ENCODE data around the gene RMI2. TPM values are rescaled to one million over a fixed set of nuclear protein-coding genes. Genes with fewer than 3 reads are reported as not detected.
A peak's percentile ranks its signal among the peaks of the same experiment; 100 is the strongest.

The RMI2 gene
- total RNA-seq, 1 donor from 2014 or later: 26.2 TPM

DNA sequence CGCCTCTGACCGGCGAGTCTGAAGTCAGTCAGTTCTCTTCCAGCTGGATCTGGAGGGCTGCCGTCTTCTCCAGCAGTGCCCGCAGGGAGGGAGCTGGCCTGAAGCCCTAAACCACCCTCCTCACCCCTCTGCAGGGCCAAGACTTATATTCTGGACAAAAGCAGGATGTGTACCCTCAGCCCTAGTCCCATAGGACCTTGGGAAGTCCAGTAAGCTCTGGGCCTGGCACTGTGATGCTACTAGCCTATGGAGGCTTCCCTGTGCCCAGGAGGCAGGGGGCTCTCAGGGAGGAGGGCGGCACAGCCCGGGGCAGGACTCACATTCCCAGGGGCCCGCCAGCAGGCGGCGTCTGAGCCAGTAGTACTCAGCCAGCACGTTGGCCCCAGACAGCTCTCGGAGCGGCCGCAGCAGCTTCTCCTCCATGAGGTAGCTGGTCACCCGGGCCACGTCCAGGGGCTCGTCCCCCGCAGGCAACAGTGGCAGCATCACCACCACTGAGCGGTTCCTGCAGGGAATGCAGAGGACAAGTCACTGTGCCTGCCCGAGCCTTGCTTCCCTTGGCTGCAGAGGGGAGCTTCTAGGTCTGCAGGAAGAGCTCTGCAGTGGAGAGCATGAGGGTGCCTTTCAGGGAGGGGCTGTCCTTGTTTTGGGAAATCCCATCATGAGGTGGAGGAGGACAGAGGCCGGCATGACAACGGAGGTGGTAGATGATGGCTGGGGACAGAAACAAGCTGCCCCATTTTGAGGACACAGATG is 41.7 kb downstream of the RMI2 start:
- DNase-seq (ENCODE audit: low read depth): no peak
- TF ChIP-seq, protein P1, sequence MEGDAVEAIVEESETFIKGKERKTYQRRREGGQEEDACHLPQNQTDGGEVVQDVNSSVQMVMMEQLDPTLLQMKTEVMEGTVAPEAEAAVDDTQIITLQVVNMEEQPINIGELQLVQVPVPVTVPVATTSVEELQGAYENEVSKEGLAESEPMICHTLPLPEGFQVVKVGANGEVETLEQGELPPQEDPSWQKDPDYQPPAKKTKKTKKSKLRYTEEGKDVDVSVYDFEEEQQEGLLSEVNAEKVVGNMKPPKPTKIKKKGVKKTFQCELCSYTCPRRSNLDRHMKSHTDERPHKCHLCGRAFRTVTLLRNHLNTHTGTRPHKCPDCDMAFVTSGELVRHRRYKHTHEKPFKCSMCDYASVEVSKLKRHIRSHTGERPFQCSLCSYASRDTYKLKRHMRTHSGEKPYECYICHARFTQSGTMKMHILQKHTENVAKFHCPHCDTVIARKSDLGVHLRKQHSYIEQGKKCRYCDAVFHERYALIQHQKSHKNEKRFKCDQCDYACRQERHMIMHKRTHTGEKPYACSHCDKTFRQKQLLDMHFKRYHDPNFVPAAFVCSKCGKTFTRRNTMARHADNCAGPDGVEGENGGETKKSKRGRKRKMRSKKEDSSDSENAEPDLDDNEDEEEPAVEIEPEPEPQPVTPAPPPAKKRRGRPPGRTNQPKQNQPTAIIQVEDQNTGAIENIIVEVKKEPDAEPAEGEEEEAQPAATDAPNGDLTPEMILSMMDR (conservative IDR thresholded peaks at IDR 0.05; ENCODE audit: low read depth, low read length): peak; percentile 55
- no peak overlapping the region for H3K4me3 ChIP-seq (ENCODE audit: low read depth, low read length)

DNA sequence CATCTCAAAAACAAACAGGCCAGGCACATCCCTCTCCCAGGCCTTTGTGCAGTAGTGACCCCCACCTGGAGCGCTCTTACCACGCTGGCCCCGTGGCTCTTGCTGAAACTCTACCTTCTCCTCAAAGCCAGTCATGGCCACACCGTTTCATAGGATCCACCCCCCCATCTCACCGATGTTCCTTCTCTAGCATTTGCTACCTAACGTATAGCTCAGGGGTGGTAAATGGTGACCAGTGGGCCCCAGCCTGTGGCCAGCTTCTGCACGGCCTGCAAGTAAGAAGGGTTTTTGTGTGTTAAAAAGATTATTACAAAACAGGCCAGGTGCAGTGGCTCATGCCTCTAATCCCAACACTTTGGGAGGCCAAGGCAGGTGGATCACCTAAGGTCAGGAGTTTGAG is 43.8 kb downstream of the RMI2 start:
- no peak for DNase-seq (ENCODE audit: low read depth)
- TF ChIP-seq, protein P1 (conservative IDR thresholded peaks at IDR 0.05; ENCODE audit: low read depth, low read length): no peak
- no peak overlapping the region for H3K4me3 ChIP-seq (ENCODE audit: low read depth, low read length)

DNA sequence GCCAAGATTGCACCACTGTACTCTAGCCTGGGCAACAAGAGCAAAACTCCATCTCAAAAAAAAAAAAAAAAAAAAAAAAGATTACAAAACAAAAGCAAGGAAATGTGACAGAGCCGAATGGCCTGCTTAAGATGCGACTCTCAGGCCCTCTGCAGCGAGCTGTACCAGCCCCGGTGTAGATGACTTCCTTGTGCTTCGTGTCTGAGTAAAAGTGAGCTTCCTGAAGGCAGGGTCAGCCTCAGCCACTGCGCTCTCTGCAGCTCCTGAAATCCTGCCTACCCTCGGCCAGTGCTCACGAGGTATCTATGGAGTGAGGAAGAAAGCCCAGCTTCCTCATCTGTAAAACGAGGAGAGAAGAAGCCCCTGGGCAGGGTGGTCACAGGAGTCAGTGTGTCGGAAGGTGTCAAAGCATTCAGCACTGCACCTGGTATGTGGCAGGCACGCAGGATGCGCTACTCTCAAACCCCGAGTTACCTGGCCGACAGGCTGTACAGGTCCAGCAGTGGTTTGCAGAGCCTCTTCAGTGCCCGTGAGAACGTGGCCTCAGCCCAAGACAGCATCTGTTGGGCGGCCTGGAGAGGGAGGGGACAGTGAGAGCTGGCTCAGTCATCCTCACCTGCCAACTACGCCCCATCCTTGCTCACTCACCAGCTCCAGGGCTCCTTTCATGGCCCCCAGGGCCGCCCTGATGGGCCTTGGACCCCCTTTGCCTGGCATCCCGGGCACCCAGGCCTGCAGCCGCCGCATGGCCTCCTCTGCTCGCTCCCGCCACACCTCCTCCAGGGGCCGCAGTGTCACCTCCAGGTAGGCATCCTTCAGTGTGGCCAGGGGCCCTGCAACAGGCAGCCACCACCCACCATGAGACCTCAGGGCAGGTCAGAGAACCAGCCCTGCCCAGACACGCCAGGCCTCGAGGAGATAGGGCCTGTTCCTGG is 44.6 kb downstream of the RMI2 start:
- no peak overlapping the region for H3K4me3 ChIP-seq (ENCODE audit: low read depth, low read length)
- DNase-seq (ENCODE audit: low read depth): no peak
- TF ChIP-seq, protein P1 (conservative IDR thresholded peaks at IDR 0.05; ENCODE audit: low read depth, low read length): no peak

DNA sequence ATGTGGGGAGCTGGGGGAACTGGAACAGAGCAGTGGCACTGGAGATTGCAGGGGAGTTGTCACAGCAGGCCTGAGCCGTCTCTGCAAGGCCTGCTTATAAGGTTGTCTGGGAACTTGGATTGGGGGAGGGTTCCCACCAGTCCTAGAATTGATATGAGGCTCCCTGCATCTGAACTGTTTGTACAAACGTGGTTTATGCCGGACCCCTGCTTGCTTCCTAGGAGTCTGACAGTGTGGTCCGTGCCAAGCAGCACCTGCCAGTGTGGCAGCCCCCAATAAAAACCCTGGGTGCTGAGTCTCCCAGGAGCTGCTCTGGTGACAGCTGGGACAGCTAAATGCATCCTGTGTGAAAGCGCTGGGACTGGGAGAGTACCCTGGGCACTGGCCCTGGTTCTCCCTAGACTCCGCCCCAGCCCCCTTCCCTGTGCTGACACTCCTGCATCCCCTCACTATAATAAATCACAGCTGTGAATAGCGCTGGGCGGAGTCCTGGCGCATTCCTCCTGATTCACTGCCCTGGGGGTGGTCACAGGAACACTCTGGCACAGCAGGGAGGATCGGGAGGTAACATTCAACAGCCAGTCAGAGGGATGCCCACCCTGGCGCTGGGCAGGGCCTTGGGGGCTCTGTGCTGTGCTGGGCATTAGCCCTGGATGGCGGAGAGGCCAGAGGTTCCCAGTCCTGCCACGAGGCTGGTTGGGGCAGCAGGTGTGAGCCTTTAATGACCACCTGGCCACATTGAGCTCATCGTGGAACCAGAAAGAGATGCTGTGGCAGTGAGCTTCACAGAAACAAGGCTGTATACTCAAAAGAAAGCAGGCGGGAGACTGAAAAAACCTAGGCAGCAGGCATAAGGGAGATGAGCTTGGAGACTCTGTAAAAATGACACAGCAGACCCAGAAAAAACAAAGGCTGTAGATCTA is 45.6 kb downstream of the RMI2 start:
- TF ChIP-seq, protein P1 (conservative IDR thresholded peaks at IDR 0.05; ENCODE audit: low read depth, low read length): no peak
- no peak overlapping the region for H3K4me3 ChIP-seq (ENCODE audit: low read depth, low read length)
- no peak for DNase-seq (ENCODE audit: low read depth)

DNA sequence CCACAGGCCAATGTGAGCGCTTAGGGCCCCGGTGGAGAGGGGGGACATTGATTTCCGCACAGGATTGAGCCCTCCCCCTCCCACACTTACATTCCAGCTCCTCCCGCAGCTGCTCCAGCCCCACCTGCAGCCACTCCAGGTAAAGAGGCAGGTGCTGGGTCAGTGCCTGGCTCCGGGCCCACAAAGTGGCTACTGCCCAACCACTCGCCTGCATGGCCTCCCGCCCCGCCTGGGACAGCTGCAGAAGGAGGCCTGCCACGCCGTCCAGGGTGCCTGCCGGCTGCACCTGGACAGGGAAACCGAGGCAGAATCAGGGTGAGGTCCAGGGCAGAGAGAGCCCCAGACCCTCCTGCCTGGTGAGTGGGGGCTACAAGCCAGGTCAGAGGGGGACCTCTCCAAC is 46.3 kb downstream of the RMI2 start:
- TF ChIP-seq, protein P1 (conservative IDR thresholded peaks at IDR 0.05; ENCODE audit: low read depth, low read length): no peak
- no peak for DNase-seq (ENCODE audit: low read depth)
- no peak overlapping the region for H3K4me3 ChIP-seq (ENCODE audit: low read depth, low read length)

DNA sequence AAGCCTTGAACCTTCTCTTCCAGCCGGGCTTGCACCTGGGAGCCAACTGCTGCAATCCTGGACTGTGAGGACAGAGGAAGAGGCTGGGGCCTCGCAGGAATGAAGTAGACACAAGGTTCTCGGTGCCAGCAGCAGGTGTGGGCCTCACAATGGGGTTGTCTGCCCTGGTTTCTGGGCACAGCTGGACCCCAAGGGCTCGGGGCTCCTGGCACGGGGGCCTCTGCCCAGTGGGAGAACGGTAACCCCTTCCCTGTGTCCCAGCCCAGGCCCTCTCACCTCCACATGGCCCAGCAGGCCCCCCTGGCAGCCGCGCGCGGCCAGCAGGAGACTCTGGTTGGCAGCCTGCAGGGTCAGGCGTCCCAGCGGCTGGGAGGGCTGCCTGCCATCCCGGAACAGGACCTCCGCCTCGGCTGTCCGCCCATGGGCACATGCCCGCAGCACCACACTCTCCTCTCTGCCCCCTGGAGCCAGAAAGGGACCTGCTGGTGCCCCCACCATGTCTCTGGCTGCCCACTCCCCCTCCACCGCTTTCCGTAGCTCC is 46.9 kb downstream of the RMI2 start:
- no peak for DNase-seq (ENCODE audit: low read depth)
- TF ChIP-seq, protein P1 (conservative IDR thresholded peaks at IDR 0.05; ENCODE audit: low read depth, low read length): no peak
- H3K4me3 ChIP-seq (ENCODE audit: low read depth, low read length): no peak overlapping the region
